Psoas muscle (tissue), 8 donors: ENCODE results near the gene COLQ. TPM values are rescaled to one million over a fixed set of nuclear protein-coding genes. Genes with fewer than 3 reads are reported as not detected.
A peak's percentile ranks its signal among the peaks of the same experiment; 100 is the strongest.

Source experiments
- ATAC-seq, 4 donors: fragments of 200-7000 bp; cut with Tn5 transposase; one replicate each; pipeline ENCODE4 v1.9.1; 2020; ENCODE audit warnings: moderate library complexity in 3 of 4, mild to moderate bottlenecking in 2 of 4
- DNase-seq, 2 donors: peaks; one replicate each; pipeline ENCODE4 v3.0.0-alpha.2; 2020
- H3K27ac ChIP-seq: fragments of 200-600 bp; one replicate; pipeline ENCODE4 v1.8.0; 2022
- H3K27me3 ChIP-seq, 3 donors: fragments of 200-600 bp in 1 of 3; one replicate each; pipeline versions ENCODE4 v1.6.1 to v1.8.0; 2013 to 2022; ENCODE audit warnings: low read length in 2 of 3, mild to moderate bottlenecking in 2 of 3, moderate library complexity in 1 of 3; ENCODE audit not compliant: insufficient read depth in 3 of 3
- H3K36me3 ChIP-seq, 2 donors: fragments of 200-600 bp in 1 of 2; one replicate each; pipeline versions ENCODE4 v1.6.1 to v1.8.0; 2013 to 2022; ENCODE audit warnings: low read depth in 1 of 2, mild to moderate bottlenecking in 1 of 2, moderate library complexity in 1 of 2; ENCODE audit not compliant: insufficient read depth in 1 of 2
- H3K4me1 ChIP-seq: fragments of 200-600 bp; one replicate; pipeline ENCODE4 v1.8.0; 2022
- H3K4me3 ChIP-seq: fragments of 200-600 bp; one replicate; pipeline ENCODE4 v1.8.0; 2022; ENCODE audit warnings: mild to moderate bottlenecking
- H3K9me3 ChIP-seq: fragments of 200-600 bp; one replicate; pipeline ENCODE4 v1.8.0; 2022
- CTCF ChIP-seq: fragments of 200-600 bp; IDR thresholded peaks from one replicate; pipeline ENCODE4 v1.8.0; 2022; ENCODE audit warnings: antibody characterized with exemption
- WGBS, 3 donors: extraction: QIAGEN DNeasy Blood & Tissue Kit; methylation state at CpG; one replicate each; pipeline versions ENCODE4 v1.1.6 to v1.1.7; 2013; 5-methylcytosine and 5-hydroxymethylcytosine counted together
- intact Hi-C, 2 donors: fragments of 100-400 bp; cut with DNase I; formaldehyde crosslinking; loops; one replicate each; pipeline versions ENCODE4 v1.11.0 to v1.14.2; 2022
- long read RNA-seq, 2 donors: library from polyadenylated mRNA; unstranded; transcript quantifications; one replicate each; pipeline ENCODE4 v2.0.0, GENCODE V29; 2021
- polyA plus RNA-seq, 3 donors: library from polyadenylated mRNA; stranded (reverse); fragments of 200-250 nt; gene quantifications; one replicate each; pipeline ENCODE4 v1.2.3, GENCODE V29; 2013
- total RNA-seq, 4 donors: library from RNA; stranded (reverse); fragmentation: NEBNext Ultra II Directional in 2 of 4; extraction: Animal tissue kit (Norgen Biotek cat#: 25700) in 2 of 4; gene quantifications; one replicate each; pipeline versions ENCODE4 v1.2.1 to v1.2.4, GENCODE V29; 2021 to 2023
- donor health status: healthy with polysubstance abuse.
- donor health status: DM: no; HTN: no; CAD: no; lungs with moderate emphysema.
- donor health status: Bipolar disorder and iron deficiency.
- donor health status: healthy.
- donor health status: DM: yes; HTN: yes; CAD: no.
- donor health status: DM: no; HTN: no; CAD: no.
- donor health status: DM: no; HTN: no; CAD: no.
- donor health status: DM: yes; HTN: yes; CAD: no.

The COLQ gene
- 10 to 100 TPM in 2 of 4 donors, 1 to 10 TPM in 2; 4.6 to 18.2 (median 11.1) TPM for total RNA-seq
- 10 to 100 TPM in 1 of 3 donors, 1 to 10 TPM in 2; 6.9 to 12.3 (median 9.7) TPM for polyA plus RNA-seq
- long read RNA-seq, donor 1, partial matches to known transcripts, result 1 of 4 reads
- long read RNA-seq, donor 1, other reads (novel, unspliced or antisense), result 1 of 4 reads
- long read RNA-seq, donor 2, partial matches to known transcripts, result 3 of 9 reads
- long read RNA-seq, donor 2, other reads (novel, unspliced or antisense), result 6 of 9 reads

DNA sequence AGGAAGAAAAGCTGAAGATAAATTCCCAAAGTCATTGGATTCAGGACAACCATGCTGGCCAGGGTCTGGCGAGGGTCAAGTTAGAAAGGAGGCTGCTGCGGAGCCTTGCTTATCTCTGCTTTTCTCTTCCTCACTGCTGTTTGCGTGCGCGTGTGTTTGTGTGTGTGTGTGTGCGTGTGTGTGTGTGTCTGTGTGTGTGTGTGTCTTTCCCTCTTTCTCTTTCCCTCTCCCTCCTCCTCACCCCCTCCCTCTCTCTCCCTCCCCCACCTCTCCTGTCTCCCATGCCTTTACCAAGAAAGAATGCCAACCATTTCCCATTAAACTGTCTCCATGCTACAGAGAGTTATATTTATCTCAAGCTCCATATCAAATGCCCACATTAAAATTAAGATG is at the start of gene COLQ:
Gene COLQ, minus strand, starts transcription at position 134 of the 393 bp plus-strand sequence. Its CDS starts 81 bp downstream, at position 53.
- ATAC-seq (peak; percentile 33 to 52 (median 38)), DNase-seq (no peak)
- H3K4me1 ChIP-seq, result peaks cover 53% of the 10 kb centered on the region
- WGBS, 3 donors, result 4 to 28% (median 26%) methylated on average over 5 to 6 of the region's 6 CpGs
- H3K27me3 ChIP-seq, result no peaks in the 10 kb centered on the region
- intact Hi-C loops, result loop anchor here (2.0 to 5.0 kb wide), 2 partner anchors 23 to 36 kb away; no protein-coding TSS in a partner anchor
- peak within 1 kb of the TSS; percentile 99 for H3K27ac ChIP-seq
- peak within 1 kb of the TSS; percentile 61 for H3K4me3 ChIP-seq
- H3K36me3 ChIP-seq, result no peaks in the 10 kb centered on the region
- TF ChIP-seq CTCF, result no peak
- H3K9me3 ChIP-seq, result no peaks in the 10 kb centered on the region

DNA sequence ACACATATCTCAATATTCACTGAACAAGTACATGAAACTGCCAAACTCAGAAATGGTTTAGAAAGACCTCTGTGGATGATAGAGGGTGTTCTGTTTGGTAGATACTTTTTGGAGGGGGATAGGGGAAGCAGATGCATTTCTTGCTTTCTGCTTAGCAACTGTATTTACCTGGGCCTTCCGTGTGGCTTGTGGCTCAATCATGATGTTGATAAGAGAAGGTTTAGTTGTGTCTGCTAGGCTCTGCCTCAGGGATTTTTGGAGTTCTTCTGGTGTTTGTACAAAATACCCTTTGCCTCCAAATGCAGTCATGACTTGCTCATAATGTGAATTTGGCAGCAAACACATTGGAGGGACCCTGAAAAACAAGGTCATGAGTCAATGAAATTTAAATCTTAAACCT is 41.7 kb upstream of the COLQ start:
- Histone ChIP-seq H3K9me3 (no peaks in the 10 kb centered on the region), H3K27ac (no peak overlapping the region), H3K4me1 (no peaks in the 10 kb centered on the region), H3K4me3 (no peak overlapping the region), H3K27me3 (no peaks in the 10 kb centered on the region), H3K36me3 (peaks cover 11 to 85% of the 10 kb centered on the region in 2 donors)
- intact Hi-C loops, result loop anchor here in 1 of 2 donors (10.0 kb wide), 1 partner anchor 458 kb away; no protein-coding TSS in a partner anchor
- WGBS, 3 donors, result 84 to 100% (median 94%) methylated on average over 1 of the region's 1 CpG
- ATAC-seq (no peak), DNase-seq (no peak)
- no peak for TF ChIP-seq CTCF

DNA sequence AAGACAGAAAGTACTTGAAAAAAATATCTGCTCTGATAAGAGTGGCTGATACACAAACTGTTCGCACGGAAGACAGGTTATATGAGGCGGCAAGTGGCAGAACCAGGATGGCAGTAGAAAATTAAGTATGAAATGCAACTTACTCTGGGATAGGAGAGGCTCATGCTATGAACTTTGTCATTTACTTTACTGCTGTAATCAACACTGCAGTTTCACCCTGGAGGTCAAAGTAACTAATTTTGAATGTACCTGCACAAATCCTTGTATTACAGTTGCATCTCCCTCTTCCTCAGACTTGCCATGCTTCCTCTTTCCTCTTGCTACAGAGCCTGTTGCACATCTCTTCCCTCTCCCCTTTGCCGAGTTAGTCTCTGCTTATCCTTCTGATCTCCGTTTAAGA is 41.1 kb upstream of the COLQ start:
- Histone ChIP-seq H3K27me3 (no peaks in the 10 kb centered on the region), H3K36me3 (peaks cover 11 to 78% of the 10 kb centered on the region in 2 donors), H3K27ac (no peak overlapping the region), H3K9me3 (no peaks in the 10 kb centered on the region), H3K4me3 (no peak overlapping the region), H3K4me1 (no peaks in the 10 kb centered on the region)
- intact Hi-C loops, result loop anchor here in 1 of 2 donors (10.0 kb wide), 1 partner anchor 458 kb away; no protein-coding TSS in a partner anchor
- WGBS, 3 donors, result 89 to 94% (median 90%) methylated on average over 5 of the region's 5 CpGs
- DNase-seq, result no peak
- TF ChIP-seq CTCF, result no peak
- no peak for ATAC-seq

GRCh38 chr3:15558581-15558980 is 37.1 kb upstream of the COLQ start:
- Histone ChIP-seq H3K27me3 (no peaks in the 10 kb centered on the region), H3K36me3 (peaks cover 9 to 40% of the 10 kb centered on the region in 2 donors), H3K4me1 (no peaks in the 10 kb centered on the region), H3K9me3 (no peaks in the 10 kb centered on the region), H3K4me3 (no peak overlapping the region), H3K27ac (no peak overlapping the region)
- no peak for ATAC-seq
- DNase-seq, result no peak
- no peak for TF ChIP-seq CTCF
- 86 to 93% (median 89%) methylated on average over 9 of the region's 9 CpGs for WGBS, 3 donors
- intact Hi-C loops, result loop anchor here (5.0 to 10.0 kb wide), 4 partner anchors 36 to 354 kb away; partner anchors contain the start of genes CAPN7 (in 1 of the 2) and COLQ (in 1 of the 2)
